ENCODE measurements around the gene MAST4.

Gene MAST4

GRCh38 chr5:67058998-67059743 is 463.0 kb downstream of the MAST4 start:
- no peak for FAIRE-seq

GRCh38 chr5:67059744-67060490 is 463.7 kb downstream of the MAST4 start:
- no peak for FAIRE-seq

GRCh38 chr5:67061511-67061910 is 465.3 kb downstream of the MAST4 start:
- no peak for FAIRE-seq

- no peak for FAIRE-seq
These were observed 466.9 kb downstream of the MAST4 start for GRCh38 chr5:67063055-67063454.

- FAIRE-seq, result no peak
These were observed 467.6 kb downstream of the MAST4 start for GRCh38 chr5:67063791-67064190.

GRCh38 chr5:67065237-67065636 is 469.0 kb downstream of the MAST4 start:
- no peak for FAIRE-seq

GRCh38 chr5:67065696-67066095 is 469.5 kb downstream of the MAST4 start:
- no peak for FAIRE-seq

- no peak for FAIRE-seq
These were observed 470.6 kb downstream of the MAST4 start for GRCh38 chr5:67066815-67067214.

GRCh38 chr5:67073045-67073680 is 477.0 kb downstream of the MAST4 start:
- FAIRE-seq, result no peak

- FAIRE-seq, result no peak
These were observed 481.1 kb downstream of the MAST4 start for GRCh38 chr5:67077296-67077695.

- FAIRE-seq, result no peak
These were observed 485.1 kb downstream of the MAST4 start for GRCh38 chr5:67081261-67081660.

GRCh38 chr5:67082941-67083340 is 486.7 kb downstream of the MAST4 start:
- no peak for FAIRE-seq

GRCh38 chr5:67085616-67086015 is 489.4 kb downstream of the MAST4 start:
- no peak for FAIRE-seq

- no peak for FAIRE-seq
These were observed 493.1 kb downstream of the MAST4 start for GRCh38 chr5:67089200-67089725.

GRCh38 chr5:67090040-67090439 is 493.8 kb downstream of the MAST4 start:
- FAIRE-seq, result no peak

GRCh38 chr5:67090593-67090992 is 494.4 kb downstream of the MAST4 start:
- no peak for FAIRE-seq

- no peak for FAIRE-seq
These were observed 496.3 kb downstream of the MAST4 start for GRCh38 chr5:67092535-67092934.

GRCh38 chr5:67093279-67093678 is 497.1 kb downstream of the MAST4 start:
- FAIRE-seq, result no peak

GRCh38 chr5:67094476-67095300 is 498.5 kb downstream of the MAST4 start:
- no peak for FAIRE-seq

- FAIRE-seq, result no peak
These were observed 499.4 kb downstream of the MAST4 start for GRCh38 chr5:67095346-67096171.

GRCh38 chr5:67098656-67099055 is 502.5 kb downstream of the MAST4 start:
- FAIRE-seq, result no peak

- FAIRE-seq, result no peak
These were observed 504.1 kb downstream of the MAST4 start for GRCh38 chr5:67100301-67100700.

Data from TTC549 (cell line).